ENCODE data around the gene TMEM163.

GRCh38 chr2:134582547-134582899, 136.3 kb downstream of the TMEM163 start:
- TF ChIP-seq CTCF (IDR thresholded peaks at IDR 0.05) (no peak), EZH2 (IDR thresholded peaks at IDR 0.05) (no peak), EZH2phosphoT487 (IDR thresholded peaks at IDR 0.05) (no peak)

Data from neural progenitor cell (in vitro differentiated cells).